Measurements from ENCODE around the gene ZCWPW1.

The ZCWPW1 gene

GRCh38 chr7:100397315-100398081, 31.0 kb downstream of the ZCWPW1 start:
- no peak for DNase-seq

- no peak for DNase-seq
Observed at GRCh38 chr7:100396421-100396982, 32.0 kb downstream of the ZCWPW1 start.

DNA sequence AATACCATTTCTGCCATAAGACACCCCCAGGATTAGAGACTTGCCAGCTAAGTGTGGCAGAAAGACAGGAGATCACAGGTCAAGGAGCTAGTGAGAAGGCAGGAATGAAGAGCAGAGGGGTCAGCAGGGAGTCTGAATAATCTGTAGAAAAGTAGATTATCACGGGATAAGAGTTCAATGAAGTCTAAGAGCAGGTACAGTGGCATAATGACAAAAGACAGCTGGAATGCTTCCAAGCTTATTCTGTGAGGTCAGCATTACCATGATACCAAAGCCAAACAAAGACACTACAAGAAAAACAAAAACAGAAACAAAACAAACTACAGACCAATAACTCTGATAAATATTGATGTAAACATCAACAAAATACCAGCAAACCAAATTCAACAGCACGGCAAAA, 34.4 kb downstream of the ZCWPW1 start:
- no peak for DNase-seq

DNA sequence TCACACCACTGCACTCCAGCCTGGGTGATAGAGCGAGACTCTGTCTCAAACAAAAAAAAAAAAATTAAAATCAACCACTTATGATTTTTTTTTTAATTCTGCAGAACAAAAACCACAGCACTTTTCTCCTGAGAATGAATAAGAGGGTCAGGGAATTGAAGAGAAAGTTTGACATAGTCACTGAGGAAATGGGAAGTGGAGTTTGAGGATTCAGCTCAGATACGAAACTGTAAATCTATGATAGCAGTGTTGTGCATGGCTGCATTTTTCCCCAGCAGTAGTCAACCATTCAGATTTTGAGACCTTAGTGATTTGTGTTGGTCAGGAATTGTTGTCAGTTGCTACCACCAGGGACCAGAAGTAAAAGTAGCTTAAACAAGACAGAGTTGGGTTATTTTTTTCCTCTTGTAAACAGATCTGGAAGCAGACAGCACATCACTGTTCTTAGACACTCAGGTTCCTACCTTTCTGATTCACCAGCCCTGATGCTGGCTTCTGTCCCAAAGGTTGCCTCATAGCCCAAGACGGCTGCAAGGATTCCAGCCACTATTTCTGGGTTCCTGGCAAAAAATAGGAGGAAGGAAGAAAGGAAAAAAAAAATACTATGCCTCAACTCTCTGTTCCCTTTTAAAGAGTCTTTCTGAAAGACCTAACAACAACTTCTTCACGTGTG, 35.1 kb downstream of the ZCWPW1 start:
- no peak for DNase-seq

- DNase-seq, result no peak
Observed at GRCh38 chr7:100390286-100391009, 38.1 kb downstream of the ZCWPW1 start.

DNA sequence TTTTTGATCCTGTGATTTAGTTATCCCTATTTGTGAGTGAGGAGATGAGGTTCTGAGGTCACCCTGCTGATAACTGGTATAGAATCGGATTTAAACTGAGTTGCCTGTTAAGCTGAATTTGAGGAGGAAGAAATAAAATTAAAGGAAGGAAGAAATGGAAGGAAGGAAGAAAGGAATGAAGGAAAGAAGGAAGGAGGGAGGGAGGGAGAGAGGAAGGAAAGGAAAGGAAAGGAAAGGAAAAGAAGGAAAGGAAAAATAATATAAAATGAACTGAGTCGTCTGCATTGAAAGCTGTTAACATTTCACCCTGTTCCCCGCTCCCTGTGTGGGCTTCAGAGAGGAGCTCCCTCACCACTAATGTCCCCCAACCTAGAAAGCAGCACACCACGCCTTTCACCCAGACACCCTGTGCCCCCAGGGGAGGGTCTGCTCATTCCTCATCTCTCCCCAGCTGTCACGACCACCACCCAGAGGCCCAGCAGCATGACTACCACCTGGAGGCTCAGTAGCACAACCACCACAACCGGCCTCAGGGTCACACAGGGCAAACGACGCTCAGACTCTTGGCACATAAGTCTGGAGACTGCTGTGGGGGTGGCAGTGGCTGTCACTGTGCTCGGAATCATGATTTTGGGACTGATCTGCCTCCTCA, 38.9 kb downstream of the ZCWPW1 start:
- no peak for DNase-seq

DNA sequence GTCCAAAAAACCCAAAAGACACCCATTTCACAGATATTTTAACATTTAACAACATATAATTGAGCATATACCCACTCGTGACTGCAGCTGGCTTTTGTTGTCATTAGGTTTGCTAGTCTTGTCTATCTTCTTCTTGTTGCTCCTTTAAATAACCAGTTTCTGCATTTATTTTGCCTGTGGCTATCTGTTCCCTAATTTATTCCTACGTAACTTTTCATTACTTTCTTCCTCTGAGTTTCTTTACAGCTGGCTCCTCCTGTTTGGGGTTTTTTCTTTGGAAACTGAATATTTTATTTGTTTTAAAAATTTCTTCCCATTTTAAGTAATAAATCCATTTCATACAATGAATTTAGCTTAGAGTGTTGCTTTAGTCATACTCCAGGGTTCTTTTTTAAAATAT, 40.8 kb downstream of the ZCWPW1 start:
- DNase-seq, result no peak

GRCh38 chr7:100386940-100387339, 41.6 kb downstream of the ZCWPW1 start:
- no peak for DNase-seq

DNA sequence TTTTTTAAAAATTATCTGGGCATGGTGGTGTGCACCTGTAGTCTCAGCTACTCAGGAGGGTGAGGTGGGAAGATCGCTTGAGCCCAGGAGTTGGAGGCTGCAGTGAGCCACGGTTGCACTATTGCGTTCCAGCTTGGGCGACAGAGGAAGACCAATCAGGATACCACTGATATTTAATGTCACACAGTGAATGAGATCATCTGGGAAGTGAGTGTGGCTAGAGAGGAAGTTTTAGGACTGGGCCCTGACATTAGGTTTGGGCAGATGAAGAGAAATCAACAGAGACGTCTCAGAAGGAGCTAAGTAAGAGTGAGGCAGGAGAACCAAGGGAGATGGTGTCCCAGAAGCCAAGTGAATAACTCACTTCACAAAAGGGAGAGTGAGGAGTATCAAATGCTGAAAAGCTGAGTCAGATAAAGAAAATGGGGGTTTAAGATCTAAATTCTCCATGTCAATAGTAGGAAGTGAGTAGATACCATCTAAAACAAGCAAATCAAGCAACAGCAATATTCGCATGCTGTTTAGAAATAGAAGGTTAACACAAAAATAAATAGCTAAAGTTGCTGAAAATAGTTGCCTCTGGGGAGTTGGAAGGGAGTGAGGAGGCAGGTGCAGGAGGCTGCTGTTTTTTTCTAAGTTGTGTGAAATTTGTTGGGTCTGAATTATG, 43.7 kb downstream of the ZCWPW1 start:
- DNase-seq, result no peak

GRCh38 chr7:100382234-100382853, 46.2 kb downstream of the ZCWPW1 start:
- peak; percentile 94 for DNase-seq

- DNase-seq, result peak; percentile 53
Observed at GRCh38 chr7:100381531-100382233, 46.8 kb downstream of the ZCWPW1 start.

DNA sequence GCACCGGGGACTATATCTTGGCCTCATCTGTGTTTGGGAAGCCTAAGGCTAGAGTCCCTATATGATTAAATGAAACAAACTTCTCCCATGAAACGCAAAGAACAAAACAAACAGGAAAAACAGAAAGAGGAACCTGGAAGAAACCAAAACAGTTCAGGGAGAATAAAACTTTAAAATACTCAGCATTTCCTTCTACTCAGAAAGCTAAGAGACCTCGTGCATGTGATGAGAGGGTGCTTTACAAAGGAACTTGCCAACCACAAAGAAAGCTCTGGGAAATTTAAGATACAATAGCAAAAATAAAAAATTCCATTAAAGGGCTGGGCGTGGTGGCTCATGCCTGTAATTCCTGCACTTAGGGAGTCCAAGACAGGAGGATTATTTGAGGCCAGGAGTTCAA, 48.3 kb downstream of the ZCWPW1 start:
- DNase-seq, result no peak

DNA sequence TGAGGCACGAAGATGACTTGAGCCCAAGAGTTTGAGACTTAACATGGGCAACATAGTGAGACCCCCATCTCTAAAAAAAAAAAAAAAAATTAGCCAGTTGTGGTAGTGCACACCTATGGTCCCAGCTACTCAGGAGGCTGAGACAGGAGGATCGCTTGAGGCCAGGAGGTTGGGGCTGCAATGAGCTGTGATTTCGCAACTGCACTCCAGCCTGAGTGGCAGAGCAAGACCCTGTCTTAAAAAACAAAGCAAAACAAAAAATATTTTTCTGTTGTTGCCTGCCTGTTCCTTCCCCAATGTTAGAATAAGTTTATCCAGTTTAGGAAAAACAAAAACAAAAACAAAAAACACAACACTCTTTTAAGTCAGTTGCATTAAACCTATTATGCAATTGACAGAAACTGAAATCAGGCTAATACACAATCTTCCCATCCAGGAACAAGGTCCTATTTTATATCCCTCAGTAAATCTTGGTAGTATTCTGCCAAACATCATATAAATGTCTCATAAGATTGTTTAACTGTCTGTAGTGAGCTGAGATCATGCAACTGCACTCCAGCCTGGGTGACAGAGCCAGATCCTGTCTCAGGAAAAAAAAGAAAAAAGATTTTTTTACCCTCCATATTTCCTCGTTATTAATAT, 50.3 kb downstream of the ZCWPW1 start:
- no peak for DNase-seq

- no peak for DNase-seq
Observed at GRCh38 chr7:100376066-100376465, 52.4 kb downstream of the ZCWPW1 start.

- DNase-seq, result no peak
Observed at GRCh38 chr7:100374601-100375000, 53.9 kb downstream of the ZCWPW1 start.

- DNase-seq, result peak; percentile 47
Observed at GRCh38 chr7:100373870-100374598, 54.5 kb downstream of the ZCWPW1 start.

DNA sequence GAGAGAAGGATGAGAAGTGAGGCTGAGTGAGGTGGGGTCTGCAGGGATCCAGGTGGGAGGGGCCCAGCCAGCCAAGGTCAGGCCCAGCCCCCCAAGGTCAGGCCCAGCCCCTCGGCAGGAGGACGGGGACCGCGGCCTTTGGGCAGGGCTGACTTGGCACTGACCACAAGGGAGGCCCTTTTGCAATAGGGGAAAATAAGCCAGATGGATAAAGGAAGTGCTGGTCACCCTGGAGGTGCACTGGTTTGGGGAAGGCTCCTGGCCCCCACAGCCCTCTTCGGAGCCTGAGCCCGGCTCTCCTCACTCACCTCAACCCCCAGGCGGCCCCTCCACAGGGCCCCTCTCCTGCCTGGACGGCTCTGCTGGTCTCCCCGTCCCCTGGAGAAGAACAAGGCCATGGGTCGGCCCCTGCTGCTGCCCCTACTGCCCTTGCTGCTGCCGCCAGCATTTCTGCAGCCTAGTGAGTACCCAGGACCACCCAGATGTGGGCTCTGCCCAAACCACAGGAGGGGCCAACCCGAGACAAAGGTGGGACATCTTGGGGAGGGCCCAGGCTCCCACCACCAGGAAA, 55.2 kb downstream of the ZCWPW1 start, which contains the start of gene PILRA:
Gene PILRA (plus strand): TSS at position 227 of the 571 bp plus-strand sequence. CDS start 170 bp downstream, at position 397.
- DNase-seq, result no peak

- no peak for DNase-seq
Observed at GRCh38 chr7:100372694-100373093, 55.8 kb downstream of the ZCWPW1 start.

GRCh38 chr7:100372256-100372655, 56.2 kb downstream of the ZCWPW1 start:
- DNase-seq, result no peak

Measured in DMS53 (cell line).